ENCODE data around the gene ADGRB2. TPM values are rescaled to one million over a fixed set of nuclear protein-coding genes. Genes with fewer than 3 reads are reported as not detected.

Gene ADGRB2
- total RNA-seq, 1 experiment from 2014 or later: 10.9 TPM

- H3K4ac ChIP-seq (ENCODE audit: low read depth, low read length): no peak overlapping the region
- H3K18ac ChIP-seq (ENCODE audit: insufficient read length, low read depth, low read length): no peak overlapping the region
- H2BK12ac ChIP-seq (ENCODE audit: insufficient read length, low read depth, low read length): no peak overlapping the region
- TF ChIP-seq CTCF (conservative IDR thresholded peaks at IDR 0.05): no peak
- no peak overlapping the region for H4K91ac ChIP-seq (ENCODE audit: insufficient read length, low read depth, low read length)
- no peak overlapping the region for H3K27ac ChIP-seq (ENCODE audit: insufficient read length, low read depth, low read length)
- H3K23ac ChIP-seq (ENCODE audit: insufficient read length, low read depth, low read length): no peak overlapping the region
- no peak overlapping the region for H3K56ac ChIP-seq (ENCODE audit: insufficient read length, low read depth, low read length)
- H3K9me3 ChIP-seq (ENCODE audit: control insufficient read depth, low read depth, low read length): no peaks in the 10 kb centered on the region
- H3K79me2 ChIP-seq (ENCODE audit: insufficient read depth, low read length): no peaks in the 10 kb centered on the region
- DNase-seq: peak; percentile 20
- H3K9me3 Mint-ChIP-seq: no peaks in the 10 kb centered on the region
- peaks cover 3% of the 10 kb centered on the region; the same call in 1 of the 2 replicates for H3K4me1 ChIP-seq (ENCODE audit: insufficient read depth, low read length)
- no peak overlapping the region for H3K27ac Mint-ChIP-seq
- H2BK20ac ChIP-seq (ENCODE audit: low read depth, low read length, poor library complexity, severe bottlenecking): no peak overlapping the region
- no peak overlapping the region for H3K9ac ChIP-seq (ENCODE audit: extremely low read depth, insufficient read length, low read length)
- no peaks in the 10 kb centered on the region; the same call in 1 of the 2 replicates for H3K27me3 Mint-ChIP-seq (ENCODE audit: low read depth)
- peaks cover 8 to 18% of the 10 kb centered on the region in 2 experiments for H3K4me1 Mint-ChIP-seq
- no peak overlapping the region for H2BK5ac ChIP-seq (ENCODE audit: insufficient read length, low read length)
- no peaks in the 10 kb centered on the region for H3K27me3 ChIP-seq (ENCODE audit: insufficient read depth, low read length)
- H3K79me1 ChIP-seq (ENCODE audit: insufficient read depth, low read depth, low read length, poor library complexity, severe bottlenecking): no peaks in the 10 kb centered on the region
- WGBS (ENCODE audit: extremely low coverage, insufficient read length, low lambda C conversion rate): no CpG with 5 or more reads among the region's 11 CpGs
- H4K8ac ChIP-seq (replicated peaks; ENCODE audit: insufficient read length, low read depth, low read length): no peak overlapping the region
- H3T11ph ChIP-seq (ENCODE audit: low read length): no peak overlapping the region
- no peak overlapping the region for H2BK120ac ChIP-seq (ENCODE audit: low read depth, low read length, poor library complexity, severe bottlenecking)
- H3K36me3 Mint-ChIP-seq (ENCODE audit: insufficient read depth in 1 of 3, low read depth in 3 of 3): no peaks in the 10 kb centered on the region
- H3K4me2 ChIP-seq (ENCODE audit: insufficient read depth, insufficient read length, low read length): no peak overlapping the region
- H2BK15ac ChIP-seq (ENCODE audit: low read depth, low read length): no peak overlapping the region
- no peak overlapping the region for H3K14ac ChIP-seq (ENCODE audit: insufficient read depth, low read length)
- no peak overlapping the region for H3K4me3 Mint-ChIP-seq
- H3K23me2 ChIP-seq (ENCODE audit: insufficient read length, low read depth, low read length, poor library complexity, severe bottlenecking): peaks cover 6% of the 10 kb centered on the region
- no peak overlapping the region for H2AK5ac ChIP-seq (ENCODE audit: insufficient read length, low read length)
- H2AFZ ChIP-seq (ENCODE audit: low read length): no peak overlapping the region
- no peak overlapping the region for H4K5ac ChIP-seq (ENCODE audit: insufficient read length, low read depth, low read length)
- H4K20me1 ChIP-seq (ENCODE audit: control insufficient read depth, insufficient read depth, insufficient read length): no peaks in the 10 kb centered on the region
These were observed 26.5 kb upstream of the ADGRB2 start for GRCh38 chr1:31790641-31791091.
